ENCODE measurements around the gene PICK1. TPM values are rescaled to one million over a fixed set of nuclear protein-coding genes. Genes with fewer than 3 reads are reported as not detected.

The PICK1 gene
- total RNA-seq, 1 experiment from 2014 or later: 35.7 TPM

GRCh38 chr22:38033522-38034277 lies 23.5 kb upstream of the PICK1 start:
- peak; percentile 26 for DNase-seq
- no peak overlapping the region for H2BK15ac ChIP-seq (ENCODE audit: low read depth, low read length)
- H3K27ac ChIP-seq (ENCODE audit: insufficient read length, low read depth, low read length): no peak overlapping the region
- no peak overlapping the region for H3K4me2 ChIP-seq (ENCODE audit: insufficient read depth, insufficient read length, low read length)
- peak overlapping the region; percentile 91 for H3K14ac ChIP-seq (ENCODE audit: insufficient read depth, low read length)
- peak overlapping the region in 2 of 3 experiments; percentile 42 to 92; a peak in 3 of 7 replicates for H3K27ac Mint-ChIP-seq
- TF ChIP-seq, protein P1, sequence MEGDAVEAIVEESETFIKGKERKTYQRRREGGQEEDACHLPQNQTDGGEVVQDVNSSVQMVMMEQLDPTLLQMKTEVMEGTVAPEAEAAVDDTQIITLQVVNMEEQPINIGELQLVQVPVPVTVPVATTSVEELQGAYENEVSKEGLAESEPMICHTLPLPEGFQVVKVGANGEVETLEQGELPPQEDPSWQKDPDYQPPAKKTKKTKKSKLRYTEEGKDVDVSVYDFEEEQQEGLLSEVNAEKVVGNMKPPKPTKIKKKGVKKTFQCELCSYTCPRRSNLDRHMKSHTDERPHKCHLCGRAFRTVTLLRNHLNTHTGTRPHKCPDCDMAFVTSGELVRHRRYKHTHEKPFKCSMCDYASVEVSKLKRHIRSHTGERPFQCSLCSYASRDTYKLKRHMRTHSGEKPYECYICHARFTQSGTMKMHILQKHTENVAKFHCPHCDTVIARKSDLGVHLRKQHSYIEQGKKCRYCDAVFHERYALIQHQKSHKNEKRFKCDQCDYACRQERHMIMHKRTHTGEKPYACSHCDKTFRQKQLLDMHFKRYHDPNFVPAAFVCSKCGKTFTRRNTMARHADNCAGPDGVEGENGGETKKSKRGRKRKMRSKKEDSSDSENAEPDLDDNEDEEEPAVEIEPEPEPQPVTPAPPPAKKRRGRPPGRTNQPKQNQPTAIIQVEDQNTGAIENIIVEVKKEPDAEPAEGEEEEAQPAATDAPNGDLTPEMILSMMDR (conservative IDR thresholded peaks at IDR 0.05): no peak
- H4K91ac ChIP-seq (ENCODE audit: insufficient read length, low read depth, low read length): peak overlapping the region; percentile 42
- no peak overlapping the region for H2BK120ac ChIP-seq (ENCODE audit: low read depth, low read length, poor library complexity, severe bottlenecking)
- no peak overlapping the region for H4K5ac ChIP-seq (ENCODE audit: insufficient read length, low read depth, low read length)
- no peak overlapping the region for H3K56ac ChIP-seq (ENCODE audit: insufficient read length, low read depth, low read length)
- no peak overlapping the region for H3K9ac ChIP-seq (ENCODE audit: extremely low read depth, insufficient read length, low read length)
- H2BK12ac ChIP-seq (ENCODE audit: insufficient read length, low read depth, low read length): peak overlapping the region; percentile 38
- no peaks in the 10 kb centered on the region for H3K23me2 ChIP-seq (ENCODE audit: insufficient read length, low read depth, low read length, poor library complexity, severe bottlenecking)
- H3K27me3 Mint-ChIP-seq (ENCODE audit: low read depth): peaks cover 11% of the 10 kb centered on the region
- H3K79me2 ChIP-seq (ENCODE audit: insufficient read depth, low read length): no peaks in the 10 kb centered on the region
- no peak overlapping the region for H3K23ac ChIP-seq (ENCODE audit: insufficient read length, low read depth, low read length)
- H3K9me3 ChIP-seq (ENCODE audit: control insufficient read depth, low read depth, low read length): no peaks in the 10 kb centered on the region
- peak overlapping the region; percentile 89 for H3K18ac ChIP-seq (ENCODE audit: insufficient read length, low read depth, low read length)
- peak overlapping the region; percentile 6; the same call in 1 of the 2 replicates for H3K4ac ChIP-seq (ENCODE audit: low read depth, low read length)
- H3K4me1 ChIP-seq (ENCODE audit: insufficient read depth, low read length): peaks cover 4% of the 10 kb centered on the region; the same call in 1 of the 2 replicates
- H4K8ac ChIP-seq (replicated peaks; ENCODE audit: insufficient read length, low read depth, low read length): no peak overlapping the region
- no peak overlapping the region for H3T11ph ChIP-seq (ENCODE audit: low read length)
- no peak overlapping the region for H2AFZ ChIP-seq (ENCODE audit: low read length)
- no peak overlapping the region for H2BK5ac ChIP-seq (ENCODE audit: insufficient read length, low read length)
- no peak overlapping the region for H2BK20ac ChIP-seq (ENCODE audit: low read depth, low read length, poor library complexity, severe bottlenecking)
- no peaks in the 10 kb centered on the region for H4K20me1 ChIP-seq (ENCODE audit: control insufficient read depth, insufficient read depth, insufficient read length)
- peaks cover 23 to 44% of the 10 kb centered on the region in 2 experiments for H3K4me1 Mint-ChIP-seq
- H3K27me3 ChIP-seq (ENCODE audit: insufficient read depth, low read length): no peaks in the 10 kb centered on the region
- H3K9me3 Mint-ChIP-seq: no peaks in the 10 kb centered on the region
- H2AK5ac ChIP-seq (ENCODE audit: insufficient read length, low read length): no peak overlapping the region
- no peaks in the 10 kb centered on the region for H3K36me3 Mint-ChIP-seq (ENCODE audit: insufficient read depth in 1 of 3, low read depth in 3 of 3)
- H3K79me1 ChIP-seq (ENCODE audit: insufficient read depth, low read depth, low read length, poor library complexity, severe bottlenecking): no peaks in the 10 kb centered on the region
- peak overlapping the region; percentile 1 to 32; a peak in 3 of 5 replicates for H3K4me3 Mint-ChIP-seq
- WGBS (ENCODE audit: extremely low coverage, insufficient read length, low lambda C conversion rate): no CpG with 5 or more reads among the region's 27 CpGs
